ENCODE data around the gene TOM1L2.
"Not testable (repeated sequence)": the region's sequence is repeated elsewhere in the genome, so short reads cannot be mapped to it uniquely, and the experiment has no call there.

The TOM1L2 gene

GRCh38 chr17:17958982-17959381 is 13.2 kb downstream of the TOM1L2 start:
- H3K4me3 ChIP-seq (ENCODE audit: low read length): no peak overlapping the region
- H3K9me3 ChIP-seq (ENCODE audit: low read length): no peaks in the 10 kb centered on the region

GRCh38 chr17:17957584-17957916 is 14.7 kb downstream of the TOM1L2 start:
- Histone ChIP-seq H3K9me3 (ENCODE audit: low read length) (no peaks in the 10 kb centered on the region), H3K4me3 (ENCODE audit: low read length) (no peak overlapping the region), H3K36me3 (ENCODE audit: insufficient read depth, low read length) (no peaks in the 10 kb centered on the region), H2AFZ (ENCODE audit: low read depth, low read length) (no peak overlapping the region), H3K27me3 (ENCODE audit: insufficient read depth, low read length) (no peaks in the 10 kb centered on the region), H3K4me1 (ENCODE audit: insufficient read depth, low read length) (peaks cover 10% of the 10 kb centered on the region)

More at GRCh38 chr17:17958982-17959381, 13.2 kb downstream of the TOM1L2 start:
- H3K36me3 ChIP-seq (ENCODE audit: insufficient read depth, low read length): no peaks in the 10 kb centered on the region
- H3K27me3 ChIP-seq (ENCODE audit: insufficient read depth, low read length): no peaks in the 10 kb centered on the region
- no peak overlapping the region for H2AFZ ChIP-seq (ENCODE audit: low read depth, low read length)
- H3K4me1 ChIP-seq (ENCODE audit: insufficient read depth, low read length): peaks cover 10% of the 10 kb centered on the region

GRCh38 chr17:17955790-17956341 is 16.3 kb downstream of the TOM1L2 start:
- H2AFZ ChIP-seq (ENCODE audit: low read depth, low read length); H3K4me3 ChIP-seq (ENCODE audit: low read length); H3K9me3 ChIP-seq (ENCODE audit: low read length); H3K27me3 ChIP-seq (ENCODE audit: insufficient read depth, low read length); H3K36me3 ChIP-seq (ENCODE audit: insufficient read depth, low read length): not testable (repeated sequence)
- peaks cover 22% of the 10 kb centered on the region for H3K4me1 ChIP-seq (ENCODE audit: insufficient read depth, low read length)

- H3K27me3 ChIP-seq (ENCODE audit: insufficient read depth, low read length): no peaks in the 10 kb centered on the region
- peaks cover 12% of the 10 kb centered on the region for H3K4me1 ChIP-seq (ENCODE audit: insufficient read depth, low read length)
- no peaks in the 10 kb centered on the region for H3K36me3 ChIP-seq (ENCODE audit: insufficient read depth, low read length)
- H3K4me3 ChIP-seq (ENCODE audit: low read length): no peak overlapping the region
- H2AFZ ChIP-seq (ENCODE audit: low read depth, low read length): no peak overlapping the region
- H3K9me3 ChIP-seq (ENCODE audit: low read length): no peaks in the 10 kb centered on the region
Measured at GRCh38 chr17:17954079-17954478, 18.1 kb downstream of the TOM1L2 start.

- H3K9me3 ChIP-seq (ENCODE audit: low read length): no peaks in the 10 kb centered on the region
- no peak overlapping the region for H3K4me3 ChIP-seq (ENCODE audit: low read length)
- no peak overlapping the region for H2AFZ ChIP-seq (ENCODE audit: low read depth, low read length)
- H3K4me1 ChIP-seq (ENCODE audit: insufficient read depth, low read length): peaks cover 12% of the 10 kb centered on the region
- no peaks in the 10 kb centered on the region for H3K27me3 ChIP-seq (ENCODE audit: insufficient read depth, low read length)
- no peaks in the 10 kb centered on the region for H3K36me3 ChIP-seq (ENCODE audit: insufficient read depth, low read length)
Measured at GRCh38 chr17:17952691-17953090, 19.5 kb downstream of the TOM1L2 start.

- Histone ChIP-seq H3K4me1 (ENCODE audit: insufficient read depth, low read length) (peaks cover 12% of the 10 kb centered on the region), H3K27me3 (ENCODE audit: insufficient read depth, low read length) (no peaks in the 10 kb centered on the region), H3K36me3 (ENCODE audit: insufficient read depth, low read length) (no peaks in the 10 kb centered on the region), H3K9me3 (ENCODE audit: low read length) (no peaks in the 10 kb centered on the region), H3K4me3 (ENCODE audit: low read length) (no peak overlapping the region), H2AFZ (ENCODE audit: low read depth, low read length) (no peak overlapping the region)
Measured at GRCh38 chr17:17951524-17951923, 20.7 kb downstream of the TOM1L2 start.

- H3K4me3 ChIP-seq (ENCODE audit: low read length): no peak overlapping the region
- no peak overlapping the region for H2AFZ ChIP-seq (ENCODE audit: low read depth, low read length)
- H3K4me1 ChIP-seq (ENCODE audit: insufficient read depth, low read length): peaks cover 12% of the 10 kb centered on the region
- no peaks in the 10 kb centered on the region for H3K9me3 ChIP-seq (ENCODE audit: low read length)
- no peaks in the 10 kb centered on the region for H3K27me3 ChIP-seq (ENCODE audit: insufficient read depth, low read length)
- H3K36me3 ChIP-seq (ENCODE audit: insufficient read depth, low read length): no peaks in the 10 kb centered on the region
Measured at GRCh38 chr17:17950806-17951205, 21.4 kb downstream of the TOM1L2 start.

- H3K4me1 ChIP-seq (ENCODE audit: insufficient read depth, low read length): peaks cover 12% of the 10 kb centered on the region
- H3K27me3 ChIP-seq (ENCODE audit: insufficient read depth, low read length): no peaks in the 10 kb centered on the region
- H3K36me3 ChIP-seq (ENCODE audit: insufficient read depth, low read length): no peaks in the 10 kb centered on the region
- no peak overlapping the region for H3K4me3 ChIP-seq (ENCODE audit: low read length)
- no peaks in the 10 kb centered on the region for H3K9me3 ChIP-seq (ENCODE audit: low read length)
- no peak overlapping the region for H2AFZ ChIP-seq (ENCODE audit: low read depth, low read length)
Measured at GRCh38 chr17:17950347-17950746, 21.9 kb downstream of the TOM1L2 start.

- H3K4me1 ChIP-seq (ENCODE audit: insufficient read depth, low read length): peaks cover 33% of the 10 kb centered on the region
- no peaks in the 10 kb centered on the region for H3K27me3 ChIP-seq (ENCODE audit: insufficient read depth, low read length)
- no peak overlapping the region for H2AFZ ChIP-seq (ENCODE audit: low read depth, low read length)
- no peaks in the 10 kb centered on the region for H3K9me3 ChIP-seq (ENCODE audit: low read length)
- no peak overlapping the region for H3K4me3 ChIP-seq (ENCODE audit: low read length)
- no peaks in the 10 kb centered on the region for H3K36me3 ChIP-seq (ENCODE audit: insufficient read depth, low read length)
Measured at GRCh38 chr17:17947966-17948365, 24.2 kb downstream of the TOM1L2 start.

GRCh38 chr17:17947309-17947708 is 24.9 kb downstream of the TOM1L2 start:
- peaks cover 40% of the 10 kb centered on the region for H3K4me1 ChIP-seq (ENCODE audit: insufficient read depth, low read length)
- H3K4me3 ChIP-seq (ENCODE audit: low read length): no peak overlapping the region
- no peak overlapping the region for H2AFZ ChIP-seq (ENCODE audit: low read depth, low read length)
- H3K36me3 ChIP-seq (ENCODE audit: insufficient read depth, low read length): no peaks in the 10 kb centered on the region
- H3K9me3 ChIP-seq (ENCODE audit: low read length): no peaks in the 10 kb centered on the region
- H3K27me3 ChIP-seq (ENCODE audit: insufficient read depth, low read length): no peaks in the 10 kb centered on the region

GRCh38 chr17:17946093-17946492 is 26.1 kb downstream of the TOM1L2 start:
- H3K36me3 ChIP-seq (ENCODE audit: insufficient read depth, low read length): no peaks in the 10 kb centered on the region
- no peak overlapping the region for H3K4me3 ChIP-seq (ENCODE audit: low read length)
- H2AFZ ChIP-seq (ENCODE audit: low read depth, low read length): no peak overlapping the region
- H3K4me1 ChIP-seq (ENCODE audit: insufficient read depth, low read length): peaks cover 39% of the 10 kb centered on the region
- no peaks in the 10 kb centered on the region for H3K27me3 ChIP-seq (ENCODE audit: insufficient read depth, low read length)
- no peaks in the 10 kb centered on the region for H3K9me3 ChIP-seq (ENCODE audit: low read length)

GRCh38 chr17:17944743-17945142 is 27.5 kb downstream of the TOM1L2 start:
- H3K27me3 ChIP-seq (ENCODE audit: insufficient read depth, low read length): no peaks in the 10 kb centered on the region
- peaks cover 44% of the 10 kb centered on the region for H3K4me1 ChIP-seq (ENCODE audit: insufficient read depth, low read length)
- H2AFZ ChIP-seq (ENCODE audit: low read depth, low read length): no peak overlapping the region
- H3K4me3 ChIP-seq (ENCODE audit: low read length): no peak overlapping the region
- no peaks in the 10 kb centered on the region for H3K36me3 ChIP-seq (ENCODE audit: insufficient read depth, low read length)
- H3K9me3 ChIP-seq (ENCODE audit: low read length): no peaks in the 10 kb centered on the region

- no peaks in the 10 kb centered on the region for H3K9me3 ChIP-seq (ENCODE audit: low read length)
- H3K4me1 ChIP-seq (ENCODE audit: insufficient read depth, low read length): peaks cover 44% of the 10 kb centered on the region
- H3K27me3 ChIP-seq (ENCODE audit: insufficient read depth, low read length): no peaks in the 10 kb centered on the region
- no peak overlapping the region for H2AFZ ChIP-seq (ENCODE audit: low read depth, low read length)
- no peaks in the 10 kb centered on the region for H3K36me3 ChIP-seq (ENCODE audit: insufficient read depth, low read length)
- no peak overlapping the region for H3K4me3 ChIP-seq (ENCODE audit: low read length)
Measured at GRCh38 chr17:17944242-17944641, 28.0 kb downstream of the TOM1L2 start.

GRCh38 chr17:17943281-17943984 is 28.8 kb downstream of the TOM1L2 start:
- Histone ChIP-seq H3K27me3 (ENCODE audit: insufficient read depth, low read length) (no peaks in the 10 kb centered on the region), H3K4me1 (ENCODE audit: insufficient read depth, low read length) (peaks cover 49% of the 10 kb centered on the region), H3K36me3 (ENCODE audit: insufficient read depth, low read length) (no peaks in the 10 kb centered on the region), H2AFZ (ENCODE audit: low read depth, low read length) (no peak overlapping the region), H3K4me3 (ENCODE audit: low read length) (no peak overlapping the region), H3K9me3 (ENCODE audit: low read length) (no peaks in the 10 kb centered on the region)

Data from neuron (in vitro differentiated cells).